Right ventricle myocardium inferior (tissue), 1 donor: ENCODE measurements around the gene SHISA3. TPM values are rescaled to one million over a fixed set of nuclear protein-coding genes. Genes with fewer than 3 reads are reported as not detected.
"Not testable (repeated sequence)": the region's sequence is repeated elsewhere in the genome, so short reads cannot be mapped to it uniquely, and the experiment has no call there.

Source experiments
- ATAC-seq: fragments of 200-7000 bp; cut with Tn5 transposase; one replicate; pipeline ENCODE4 v1.9.1; 2020; ENCODE audit warnings: mild to moderate bottlenecking, moderate library complexity
- DNase-seq: peaks from one replicate; pipeline ENCODE4 v3.0.0; 2021; ENCODE audit errors: missing footprints
- intact Hi-C: fragments of 100-400 bp; cut with DNase I; formaldehyde crosslinking; loops from one replicate; pipeline ENCODE4 v1.11.0; 2022
- long read RNA-seq: library from polyadenylated mRNA; unstranded; transcript quantifications from one replicate; pipeline ENCODE4 v2.0.0, GENCODE V29; 2021
- total RNA-seq: library from RNA; stranded (reverse); fragmentation: NEBNext Ultra II Directional; extraction: Animal tissue kit (Norgen Biotek cat#: 25700); gene quantifications from one replicate; pipeline ENCODE4 v1.2.1, GENCODE V29; 2021
- donor health status: DM: no; HTN: yes; CAD: no; lungs with severe emphysema.

Gene SHISA3
- total RNA-seq: 5.5 TPM
- long read RNA-seq, transcript SHISA3-201 (2 exons, 1,971 nt): major isoform, 5 of 6 reads
- long read RNA-seq, partial matches to known transcripts: 1 of 6 reads
- long read RNA-seq, other reads (novel, unspliced or antisense): 0 of 6 reads

DNA sequence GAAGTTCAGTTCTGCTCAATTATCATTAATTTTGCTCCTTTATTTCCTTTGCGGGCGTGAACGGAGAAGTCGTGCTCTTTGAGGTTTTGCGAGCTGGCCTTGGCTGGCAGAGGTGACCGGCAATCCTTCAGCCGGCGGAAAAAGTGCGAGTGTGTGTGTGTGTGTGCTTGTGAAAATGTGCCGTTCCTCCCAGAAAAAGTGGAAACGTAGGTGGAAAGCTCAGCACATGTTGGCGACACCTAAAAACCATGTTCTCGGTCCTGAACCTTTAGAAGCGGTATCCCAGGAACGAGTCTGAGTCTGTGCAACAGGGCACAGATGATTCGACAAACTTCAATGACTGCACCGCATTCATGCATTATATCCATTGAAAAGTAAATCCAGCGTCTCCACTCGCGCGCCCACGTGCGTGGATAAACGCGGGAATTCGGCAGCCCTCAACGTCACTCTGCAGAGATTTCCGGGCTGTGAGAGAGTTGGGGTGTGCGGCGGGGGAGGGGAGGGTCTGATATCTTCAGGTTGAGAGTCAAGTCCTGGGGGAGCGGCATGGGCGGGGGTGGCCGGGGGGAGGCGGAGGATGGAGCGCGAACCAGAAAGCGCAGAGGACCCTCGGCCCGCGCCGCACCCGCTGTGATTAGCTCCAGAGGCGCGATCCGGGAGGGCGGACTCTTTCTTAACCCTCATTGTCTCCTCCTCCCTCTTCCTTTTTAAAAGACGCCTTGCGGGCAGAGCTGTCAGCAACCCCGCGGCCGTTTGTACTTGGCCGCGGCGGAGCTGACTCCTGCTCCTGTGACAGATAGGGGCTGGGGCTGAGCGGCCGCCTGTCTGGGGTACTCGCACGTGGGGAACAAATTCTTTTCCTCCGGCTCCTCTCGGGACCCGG lies at the start of gene SHISA3:
Gene SHISA3, plus strand, starts transcription at position 737 of the 883 bp plus-strand sequence. CDS start 569 bp downstream, outside the sequence.
- intact Hi-C loops: loop anchor here (10.0 kb wide), 1 partner anchor 112 kb away; no protein-coding TSS in a partner anchor
- peak; percentile 71 for ATAC-seq
- peak; percentile 74 for DNase-seq

DNA sequence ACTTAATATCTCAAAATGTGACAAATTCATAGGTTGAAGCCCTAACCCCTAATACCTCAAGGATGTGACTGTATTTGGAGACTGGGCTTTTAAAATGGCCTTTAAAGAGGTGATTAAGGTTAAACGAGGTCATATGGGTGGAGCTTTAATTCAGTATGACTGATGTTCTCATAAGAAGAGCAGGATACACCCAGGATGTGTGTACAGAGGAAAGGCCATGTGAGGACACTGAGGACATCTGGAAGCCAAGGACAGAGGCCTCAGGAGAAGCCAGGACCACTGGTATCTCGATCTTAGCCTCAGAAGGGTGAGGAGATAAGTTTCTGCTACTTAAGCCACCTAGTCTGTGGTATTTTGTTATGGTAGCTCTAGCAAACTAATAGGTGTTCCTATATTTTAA lies 49.0 kb upstream of the SHISA3 start:
- ATAC-seq (peak; percentile 66), DNase-seq (no peak)
- intact Hi-C loops: no loop called here

DNA sequence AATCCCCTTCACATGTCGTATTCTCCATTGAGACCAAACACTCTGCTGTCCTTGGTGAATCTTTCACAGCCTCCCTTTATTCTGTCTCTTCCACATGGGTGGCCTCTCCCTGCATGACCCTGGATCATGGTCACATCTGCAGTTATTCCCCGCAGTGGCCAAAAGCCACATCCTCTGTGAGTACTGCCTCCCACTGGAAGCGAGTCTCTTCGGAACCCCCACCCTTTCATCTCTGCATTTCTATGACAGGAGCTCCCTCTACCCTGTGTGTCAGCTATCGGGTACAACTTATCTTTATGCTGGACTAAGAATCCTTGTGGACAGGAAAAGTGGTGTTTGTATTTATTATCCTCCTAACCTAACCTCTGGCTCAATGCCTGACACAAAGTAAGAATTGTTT lies 48.6 kb upstream of the SHISA3 start:
- DNase-seq (no peak), ATAC-seq (peak; percentile 41)
- intact Hi-C loops: no loop called here

DNA sequence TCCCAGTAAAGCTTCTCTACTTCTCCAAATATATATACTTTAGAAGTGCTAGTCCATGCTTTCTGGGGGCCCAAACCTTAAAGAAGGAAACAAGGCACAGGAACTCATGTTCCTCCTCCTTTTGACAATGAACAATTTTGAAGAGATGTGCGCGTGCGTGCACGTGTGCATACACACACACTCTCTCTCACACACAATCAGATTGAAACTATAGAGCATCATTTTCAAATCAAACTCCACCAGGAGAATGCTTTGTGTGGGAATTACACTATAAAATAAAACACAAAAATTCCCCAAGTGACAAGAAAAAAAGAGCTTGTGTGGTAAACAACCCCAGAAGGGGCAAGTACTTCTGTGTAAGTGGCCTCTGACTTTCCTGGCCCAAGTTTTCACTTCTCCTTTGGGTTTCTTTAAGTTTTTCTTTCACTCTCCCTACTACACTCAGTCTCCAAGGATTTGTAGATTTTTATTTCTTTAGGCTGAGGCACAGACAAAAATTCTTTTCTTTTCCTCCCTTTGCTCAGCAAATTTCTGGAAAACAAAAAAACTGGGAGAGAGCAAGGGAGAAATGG lies 46.6 kb upstream of the SHISA3 start:
- intact Hi-C loops: no loop called here
- DNase-seq (no peak), ATAC-seq (no peak)

DNA sequence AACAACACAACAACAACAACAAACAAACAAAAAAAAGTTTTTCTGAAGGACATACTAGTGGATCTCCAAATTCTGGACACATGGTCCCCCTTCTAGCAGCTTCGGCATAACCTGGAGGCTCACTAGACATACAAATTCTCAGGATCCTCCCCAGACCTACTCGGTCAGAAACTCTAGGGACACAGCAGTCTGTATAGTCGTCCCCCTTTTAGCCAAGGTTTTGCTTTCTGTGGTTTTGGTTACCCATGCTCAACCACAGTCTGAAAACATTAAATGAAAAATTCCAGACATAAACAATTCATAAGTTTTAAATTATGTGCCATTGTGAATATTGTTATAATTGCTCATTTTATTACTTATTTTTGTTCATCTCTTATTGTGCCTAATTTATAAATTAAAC lies 45.2 kb upstream of the SHISA3 start:
- ATAC-seq: no peak
- intact Hi-C loops: no loop called here
- no peak for DNase-seq

DNA sequence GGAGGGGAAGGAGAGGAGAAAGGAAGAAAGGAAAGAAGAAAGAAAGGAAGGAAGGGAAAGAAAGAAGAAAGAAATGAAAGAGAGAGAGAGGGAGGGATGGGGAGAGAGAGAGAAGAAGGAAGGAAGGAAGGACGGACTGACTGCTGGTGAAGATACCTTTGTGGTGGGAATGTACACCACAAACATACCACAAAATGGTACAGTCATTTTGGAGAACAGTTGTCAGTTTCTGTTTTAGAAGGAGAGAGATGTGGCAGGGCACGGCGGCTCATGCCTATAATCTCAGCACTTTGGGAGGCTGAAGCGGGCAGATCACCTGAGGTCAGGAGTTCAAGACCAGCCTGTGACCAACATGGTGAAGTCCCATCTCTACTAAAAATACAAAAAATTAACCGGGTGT lies 40.0 kb upstream of the SHISA3 start:
- ATAC-seq: no peak
- intact Hi-C loops: no loop called here
- DNase-seq: no peak

DNA sequence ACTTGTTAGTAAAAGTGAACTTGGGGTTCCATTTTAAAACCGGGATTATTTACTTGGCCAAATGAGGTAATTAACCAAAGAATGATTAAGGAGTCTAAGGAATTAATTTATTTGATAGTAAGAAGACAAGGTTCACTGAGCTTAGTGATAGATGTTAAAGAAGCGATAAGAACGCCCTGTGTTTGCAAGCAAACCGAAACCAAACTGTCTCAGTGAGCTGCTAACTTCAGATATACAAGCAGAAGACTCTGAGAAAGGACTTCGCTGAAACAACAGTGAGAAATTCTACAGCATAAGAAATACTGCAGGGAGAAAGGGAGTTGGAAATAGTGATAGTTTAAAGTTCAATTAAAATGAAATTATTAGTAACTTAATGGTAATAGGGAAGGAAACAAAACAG lies 37.6 kb upstream of the SHISA3 start:
- intact Hi-C loops: no loop called here
- DNase-seq (no peak), ATAC-seq (no peak)

DNA sequence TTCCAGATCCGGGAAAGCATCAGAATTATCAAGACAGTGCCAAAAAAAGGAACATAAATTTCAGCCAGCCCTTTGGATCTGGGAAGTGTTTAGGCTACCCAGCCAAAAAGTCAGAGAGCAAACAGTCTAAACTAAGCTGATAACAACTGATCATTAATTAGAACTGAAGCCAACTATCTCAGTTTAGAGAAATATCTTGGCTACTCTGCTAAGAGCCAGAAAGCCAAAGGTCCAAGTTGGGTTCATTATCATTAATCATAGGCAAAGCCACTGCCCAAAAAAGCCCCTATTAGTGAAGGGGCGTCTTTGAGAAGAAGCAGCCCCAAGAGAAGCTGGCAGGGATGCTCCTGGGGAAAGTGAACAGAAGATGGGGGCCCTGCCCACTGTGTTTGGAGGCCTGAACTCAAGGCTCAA lies 37.0 kb upstream of the SHISA3 start:
- DNase-seq: no peak
- intact Hi-C loops: no loop called here
- no peak for ATAC-seq

DNA sequence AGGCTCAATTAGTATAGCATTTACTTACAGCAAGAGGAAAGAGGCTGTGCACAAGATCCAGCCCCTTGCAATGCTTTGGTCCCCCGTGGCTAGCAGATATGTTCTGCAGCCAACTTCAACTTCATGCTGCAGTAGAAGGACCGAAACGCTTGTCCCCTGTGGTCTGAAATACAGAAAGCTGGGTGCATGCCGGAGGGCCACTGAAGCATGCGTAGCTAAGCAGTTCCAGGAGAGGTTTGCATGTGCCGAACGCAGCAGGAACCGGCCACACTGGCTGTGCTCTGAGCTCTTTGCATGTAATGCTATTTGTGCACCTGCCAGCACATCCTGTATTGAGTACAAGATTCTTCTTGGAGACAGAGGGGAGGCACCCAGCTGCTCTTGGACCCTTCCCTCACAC lies 35.8 kb upstream of the SHISA3 start:
- DNase-seq: no peak
- intact Hi-C loops: no loop called here
- ATAC-seq: no peak

DNA sequence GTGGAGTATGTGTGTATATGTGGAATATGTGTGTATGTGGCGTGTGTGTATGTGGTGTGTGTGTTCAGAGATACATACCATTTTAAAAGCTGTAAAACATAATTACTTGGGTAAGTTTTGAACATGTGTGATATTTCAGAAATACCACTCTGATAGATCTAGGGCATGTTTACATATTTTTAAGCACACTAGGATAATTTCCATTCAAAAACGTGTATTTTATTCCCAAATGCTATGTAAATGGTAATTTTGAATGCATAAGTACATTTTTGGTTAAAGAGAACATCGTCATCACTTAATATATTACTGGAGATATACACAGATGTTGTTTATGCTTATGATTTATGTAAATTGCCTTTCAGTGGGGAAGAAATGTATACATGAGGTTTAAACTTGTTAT lies 34.7 kb upstream of the SHISA3 start:
- intact Hi-C loops: no loop called here

DNA sequence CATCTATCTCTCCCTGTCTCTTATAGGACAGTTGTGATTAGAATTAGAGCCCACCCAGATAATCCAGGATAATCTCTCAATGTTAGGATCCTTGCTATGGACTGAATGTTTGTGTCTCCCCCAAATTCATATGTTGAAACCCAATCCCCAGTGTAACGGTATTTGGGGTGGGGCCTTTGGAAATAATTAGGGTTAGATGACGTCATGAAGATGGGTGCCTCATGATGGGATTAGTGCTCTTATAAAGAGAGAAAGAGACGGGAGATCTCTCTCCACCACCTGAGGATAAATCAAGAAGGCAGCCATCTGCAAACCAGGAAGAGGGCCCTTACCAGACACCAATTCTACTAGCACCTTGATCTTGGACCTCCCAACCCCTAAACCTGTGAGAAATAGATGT lies 33.7 kb upstream of the SHISA3 start:
- DNase-seq (no peak), ATAC-seq (no peak)
- intact Hi-C loops: no loop called here

More for the DNA sequence above, 34.7 kb upstream of the SHISA3 start:
- no peak for ATAC-seq
- DNase-seq: no peak

DNA sequence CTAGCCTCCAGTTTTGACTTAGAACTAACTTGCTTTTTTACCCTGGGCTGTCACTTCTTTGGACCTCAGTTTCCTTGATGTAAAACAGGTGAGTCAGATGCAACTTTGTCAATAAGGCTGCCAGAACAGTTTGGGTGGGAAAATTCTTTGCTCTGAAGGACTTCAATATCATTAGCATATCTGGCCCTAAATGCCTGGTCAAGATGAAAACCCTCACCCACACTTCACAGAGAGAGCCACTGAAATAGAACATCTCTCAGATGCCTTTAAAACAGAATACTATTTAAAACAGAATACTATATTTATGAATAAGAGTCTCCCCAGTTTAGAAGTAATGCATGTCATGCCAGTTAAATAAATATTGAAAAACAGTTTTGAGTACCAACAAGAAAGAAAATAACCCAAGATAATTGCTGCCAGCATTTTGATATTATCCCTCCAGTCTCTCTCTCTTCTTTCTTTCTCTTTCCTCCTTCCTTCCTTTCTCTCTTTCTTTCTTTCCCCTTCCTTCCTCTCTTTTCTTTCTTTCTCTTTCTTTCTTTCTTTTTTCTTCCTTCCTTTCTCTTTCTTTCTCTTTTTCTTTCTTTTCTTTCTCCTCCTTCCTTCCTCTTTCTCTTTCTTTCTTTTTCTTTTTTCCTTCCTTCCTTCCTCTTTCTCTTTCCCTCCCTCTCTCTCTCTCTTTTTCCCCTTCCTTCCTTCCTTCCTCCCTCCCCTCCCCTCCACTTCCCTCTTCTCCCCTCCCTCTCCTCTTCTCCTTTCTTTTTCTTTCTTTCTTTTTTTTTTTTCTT lies 32.8 kb upstream of the SHISA3 start:
- DNase-seq (no peak), ATAC-seq (no peak)
- intact Hi-C loops: no loop called here

DNA sequence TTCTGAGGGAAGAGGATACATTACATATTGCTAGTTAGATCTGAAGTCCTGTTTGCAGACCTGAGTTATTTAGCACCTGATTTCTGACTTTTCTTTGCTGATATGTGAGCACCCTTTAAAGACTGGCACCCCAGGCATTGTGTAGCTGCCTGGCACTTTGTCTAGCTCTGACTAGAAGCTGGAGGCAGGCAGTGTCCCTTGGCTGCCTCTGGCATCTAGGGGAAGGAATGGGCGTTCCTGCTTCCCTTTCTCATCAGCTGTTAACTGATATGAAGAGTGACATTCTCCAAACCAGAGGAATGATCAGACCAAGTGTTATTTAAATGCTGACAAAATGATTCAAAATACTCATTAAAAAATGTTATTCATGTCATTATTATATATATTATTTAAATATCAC lies 30.3 kb upstream of the SHISA3 start:
- DNase-seq (no peak), ATAC-seq (no peak)
- intact Hi-C loops: no loop called here

DNA sequence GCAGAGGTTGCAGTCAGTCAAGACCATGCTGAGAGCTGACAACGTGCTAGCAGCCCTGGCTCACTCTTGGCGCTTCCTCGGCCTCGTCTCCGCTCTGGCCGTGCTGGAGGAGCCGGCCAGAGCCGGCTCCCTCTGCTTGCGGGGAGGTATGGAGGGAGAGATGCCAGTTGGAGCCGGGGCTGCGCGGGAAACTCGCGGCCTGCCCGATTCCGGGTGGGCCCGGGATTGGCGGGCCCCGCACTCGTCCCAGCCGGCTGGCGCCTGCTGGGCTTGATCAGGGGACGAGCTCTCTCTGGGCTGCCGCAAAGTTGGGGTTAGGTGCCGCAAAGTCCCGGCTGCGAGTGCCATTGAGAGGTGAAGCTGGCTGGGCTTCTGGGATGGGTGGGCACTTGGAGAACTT lies 27.8 kb upstream of the SHISA3 start:
- intact Hi-C loops: no loop called here
- ATAC-seq (no peak), DNase-seq (no peak)

DNA sequence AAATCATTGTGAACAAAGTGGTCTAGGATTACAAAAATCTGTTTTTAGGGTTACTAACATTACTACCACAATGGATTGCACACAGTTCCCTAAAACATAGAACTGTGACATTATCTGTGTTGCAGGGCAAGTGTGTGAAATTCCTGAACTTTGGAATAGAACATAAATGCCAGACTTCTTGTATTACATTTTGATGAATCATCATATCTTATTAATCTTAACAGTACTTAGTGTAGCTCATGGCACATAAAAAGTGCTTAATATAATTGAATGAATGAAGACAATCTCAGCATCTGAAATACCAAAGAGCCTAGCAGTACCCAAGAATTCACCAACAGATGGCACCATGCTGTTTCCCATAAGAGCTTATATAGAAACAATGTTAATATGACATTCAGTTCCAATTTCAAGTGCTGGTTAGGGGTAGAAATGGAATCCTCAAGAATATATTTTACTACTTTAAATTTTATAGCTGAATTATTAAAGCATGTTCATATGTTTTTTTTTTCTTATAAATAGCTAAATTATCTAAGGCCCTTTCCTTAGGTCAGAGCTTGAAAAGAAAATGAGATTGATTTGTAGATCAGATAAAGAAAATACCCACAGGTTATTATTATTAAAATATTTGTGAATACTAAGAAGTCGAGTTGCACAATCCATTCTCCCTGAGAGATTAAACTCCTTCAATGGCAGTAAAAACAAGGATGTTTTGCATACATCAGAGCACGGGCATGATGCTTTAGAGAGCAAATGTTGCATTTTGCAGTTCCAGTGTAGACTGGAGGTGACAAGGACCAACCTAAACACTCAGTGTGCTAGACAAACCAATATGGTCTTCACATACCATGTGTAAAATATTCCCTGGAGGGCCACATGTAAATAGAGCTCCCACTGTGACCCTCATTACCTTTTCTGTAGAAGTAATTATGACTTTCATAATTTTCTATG lies 25.7 kb upstream of the SHISA3 start:
- DNase-seq: no peak
- intact Hi-C loops: loop anchor here (2.0 kb wide), 1 partner anchor 149 kb away; no protein-coding TSS in a partner anchor
- ATAC-seq: peak; percentile 10

DNA sequence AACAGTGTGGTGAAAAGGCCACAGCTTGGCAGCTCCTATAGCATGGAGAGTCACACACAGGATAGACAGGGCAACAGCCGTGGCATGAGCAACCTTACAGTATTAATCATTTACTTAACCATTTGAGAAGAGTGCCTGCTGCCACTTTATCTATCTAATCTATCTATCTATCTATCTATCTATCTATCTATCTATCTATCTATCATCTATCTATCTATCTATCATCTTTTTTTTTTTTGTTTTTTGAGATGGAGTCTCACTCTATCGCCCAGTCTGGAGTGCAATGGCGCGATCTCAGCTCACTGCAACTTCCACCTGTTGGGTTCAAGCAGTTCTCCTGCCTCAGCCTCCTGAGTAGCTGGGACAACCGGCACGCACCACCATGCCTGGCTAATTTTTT lies 25.0 kb upstream of the SHISA3 start:
- DNase-seq, ATAC-seq, intact Hi-C loops: not testable (repeated sequence)

DNA sequence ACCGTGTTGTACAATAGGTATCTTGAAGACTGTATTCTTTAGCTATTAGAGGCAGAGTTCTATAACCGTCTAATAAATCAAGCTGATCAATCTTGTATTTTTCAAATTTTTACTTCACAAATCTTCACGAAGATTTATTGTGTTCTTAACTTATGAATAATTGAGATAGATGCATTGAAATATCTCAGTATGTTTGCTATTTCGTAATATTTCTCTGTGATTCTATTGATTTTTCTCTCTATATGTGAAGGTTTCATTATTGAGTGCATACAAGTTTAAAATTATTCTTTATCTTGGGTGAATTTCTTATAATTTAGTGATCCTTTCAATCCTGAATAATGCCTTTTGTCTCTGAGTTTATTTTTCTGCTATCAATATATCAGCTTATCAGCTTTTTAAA lies 19.8 kb upstream of the SHISA3 start:
- intact Hi-C loops: no loop called here
- ATAC-seq: no peak
- DNase-seq: no peak

DNA sequence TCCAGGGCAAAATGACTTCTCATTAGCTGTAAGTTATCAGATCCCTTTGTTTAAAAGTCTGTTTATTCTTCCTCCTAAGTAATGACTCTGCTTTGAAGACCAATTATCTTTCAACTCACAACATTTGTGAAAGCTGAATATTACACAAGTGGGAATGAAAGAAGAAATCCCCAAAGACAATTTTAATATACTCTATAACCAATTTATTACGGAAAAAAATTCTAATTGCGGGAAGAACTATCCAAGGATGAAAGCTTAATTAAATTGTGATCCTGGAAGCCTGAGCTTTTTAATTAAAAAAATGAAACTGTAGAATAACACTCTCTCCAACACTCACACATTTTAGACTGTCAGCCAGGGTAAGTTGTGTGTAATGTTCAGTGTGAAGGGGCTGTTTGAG lies 15.6 kb upstream of the SHISA3 start:
- DNase-seq (no peak), ATAC-seq (no peak)
- intact Hi-C loops: no loop called here
